ENCODE results near the gene CATSPER1.

CATSPER1 gene

GRCh38 chr11:65968600-65969482, 57.4 kb downstream of the CATSPER1 start:
- DNase-seq = peak in 3 of 4 experiments; percentile 24 to 29 (median 28)

GRCh38 chr11:65967329-65967934, 58.8 kb downstream of the CATSPER1 start:
- DNase-seq = no peak
